Measurements from ENCODE around the gene GPX5. TPM values are rescaled to one million over a fixed set of nuclear protein-coding genes. Genes with fewer than 3 reads are reported as not detected.

GPX5 gene
- not detected in 2 replicates for total RNA-seq

GRCh38 chr6:28525496-28526039 lies at the start of gene GPX5:
GPX5 (plus strand) TSS chr6:28525881; CDS start chr6:28526014, 133 bp downstream.

GRCh38 chr6:28515676-28516075 lies 10.0 kb upstream of the GPX5 start, which contains the start of gene GPX6:
GPX6 (minus strand) TSS chr6:28515793; CDS start chr6:28515743, 50 bp downstream.

Other genes starting within 250 kb of the GPX5 start
- 2.0 and 8.2 TPM in 2 replicates for gene PGBD1, start 244.3 kb upstream of the GPX5 start, total RNA-seq
- 2.0 and 3.7 TPM in 2 replicates for gene ZSCAN31, start 189.7 kb upstream of the GPX5 start, total RNA-seq
- gene ZKSCAN3, start 175.9 kb upstream of the GPX5 start, total RNA-seq = 3.3 and 3.9 TPM in 2 replicates
- gene ZSCAN12, start 126.1 kb upstream of the GPX5 start, total RNA-seq = 5.5 and 7.4 TPM in 2 replicates
- gene ZSCAN23, start 82.4 kb upstream of the GPX5 start, total RNA-seq = 0.57 and 0.88 TPM in 2 replicates
- not detected in 2 replicates for gene GPX6, start 10.1 kb upstream of the GPX5 start, total RNA-seq

Measured in placental pericyte (primary cell).